Thyroid gland (tissue), 4 donors: ENCODE measurements around the gene MAP3K19. TPM values are rescaled to one million over a fixed set of nuclear protein-coding genes. Genes with fewer than 3 reads are reported as not detected.

Experiments
- DNase-seq, 2 donors: peaks; one replicate each; pipeline ENCODE4 v3.0.0-alpha.2; 2019
- H3K27ac ChIP-seq, 3 donors: fragments of 200-600 bp; sonication (generic); 1 replicate in 2 of 3; 2 replicates in 1 of 3; pipeline ENCODE4 v1.5.1; 2016 to 2019; ENCODE audit warnings: mild to moderate bottlenecking in 1 of 3, moderate library complexity in 1 of 3
- H3K27me3 ChIP-seq: fragments of 200-600 bp; sonication (generic); one replicate; pipeline ENCODE4 v1.5.1; 2019
- H3K36me3 ChIP-seq, 2 donors: fragments of 200-600 bp; sonication (generic); one replicate each; pipeline ENCODE4 v1.5.1; 2016 to 2019
- H3K4me1 ChIP-seq, 2 donors: fragments of 200-600 bp; sonication (generic); one replicate each; pipeline ENCODE4 v1.5.1; 2017 to 2019
- H3K4me3 ChIP-seq, 3 donors: fragments of 200-600 bp; sonication (generic); replicated peaks in 1 of 3; 1 replicate in 2 of 3; 2 replicates in 1 of 3; pipeline ENCODE4 v1.5.1; 2016; ENCODE audit warnings: mild to moderate bottlenecking in 1 of 3
- H3K9me3 ChIP-seq: fragments of 200-600 bp; sonication (generic); one replicate; pipeline ENCODE4 v1.5.1; 2017
- POLR2A ChIP-seq, 2 donors: fragments of 450-650 bp; IDR thresholded peaks; one replicate each; pipeline ENCODE4 v1.6.1; 2017; ENCODE audit warnings: antibody characterized with exemption in 2 of 2, mild to moderate bottlenecking in 2 of 2, moderate library complexity in 1 of 2
- WGBS, 2 donors: methylation state at CpG; one replicate each; pipeline ENCODE4 v1.1.5; 2017; 5-methylcytosine and 5-hydroxymethylcytosine counted together
- intact Hi-C: fragments of 100-400 bp; cut with DNase I; formaldehyde crosslinking; loops from one replicate; pipeline ENCODE4 v1.15.1; 2023
- total RNA-seq, 4 donors: library from RNA; depleted of rRNA; stranded (reverse); fragments of >200 nt; gene quantifications; one replicate each; pipeline ENCODE4 v1.2.3, GENCODE V29; 2016
- TF ChIP-seq, protein P1 (sequence below), 6 experiments: fragments of 200-600 bp in 3 of 6; fragments of 450-650 bp in 3 of 6; sonication (generic) in 3 of 6; IDR thresholded peaks; one replicate each; pipeline ENCODE4 v1.5.1; 2016 to 2019; ENCODE audit warnings: antibody characterized with exemption in 6 of 6, mild to moderate bottlenecking in 2 of 6, inconsistent platforms in 1 of 6, moderate library complexity in 1 of 6

Gene MAP3K19
- total RNA-seq, 4 donors from 2014 or later, result 0.15 TPM; not detected in 3

DNA sequence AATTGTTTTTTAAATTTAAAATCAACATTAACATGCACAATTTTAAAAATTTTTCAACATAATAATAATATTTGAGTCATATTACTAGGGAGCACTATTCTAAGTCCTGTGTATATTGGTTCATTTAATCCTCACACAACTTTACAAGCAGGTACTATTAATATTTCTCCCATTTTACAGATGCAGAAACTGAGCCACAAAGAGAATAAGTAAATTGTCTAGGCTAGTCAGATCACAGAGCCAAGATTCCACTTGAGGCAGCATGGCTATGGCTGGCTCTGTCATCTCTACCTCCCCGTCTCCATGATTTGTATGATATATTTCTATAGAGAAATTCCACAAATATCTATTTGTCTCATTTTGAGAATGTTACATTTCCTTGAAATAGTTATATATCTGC, 113.5 kb downstream of the MAP3K19 start:
- H3K27me3 ChIP-seq, result no peaks in the 10 kb centered on the region
- no peak for TF ChIP-seq POLR2A (IDR thresholded peaks at IDR 0.05)
- TF ChIP-seq, protein P1, sequence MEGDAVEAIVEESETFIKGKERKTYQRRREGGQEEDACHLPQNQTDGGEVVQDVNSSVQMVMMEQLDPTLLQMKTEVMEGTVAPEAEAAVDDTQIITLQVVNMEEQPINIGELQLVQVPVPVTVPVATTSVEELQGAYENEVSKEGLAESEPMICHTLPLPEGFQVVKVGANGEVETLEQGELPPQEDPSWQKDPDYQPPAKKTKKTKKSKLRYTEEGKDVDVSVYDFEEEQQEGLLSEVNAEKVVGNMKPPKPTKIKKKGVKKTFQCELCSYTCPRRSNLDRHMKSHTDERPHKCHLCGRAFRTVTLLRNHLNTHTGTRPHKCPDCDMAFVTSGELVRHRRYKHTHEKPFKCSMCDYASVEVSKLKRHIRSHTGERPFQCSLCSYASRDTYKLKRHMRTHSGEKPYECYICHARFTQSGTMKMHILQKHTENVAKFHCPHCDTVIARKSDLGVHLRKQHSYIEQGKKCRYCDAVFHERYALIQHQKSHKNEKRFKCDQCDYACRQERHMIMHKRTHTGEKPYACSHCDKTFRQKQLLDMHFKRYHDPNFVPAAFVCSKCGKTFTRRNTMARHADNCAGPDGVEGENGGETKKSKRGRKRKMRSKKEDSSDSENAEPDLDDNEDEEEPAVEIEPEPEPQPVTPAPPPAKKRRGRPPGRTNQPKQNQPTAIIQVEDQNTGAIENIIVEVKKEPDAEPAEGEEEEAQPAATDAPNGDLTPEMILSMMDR (IDR thresholded peaks at IDR 0.05), result no peak
- no peaks in the 10 kb centered on the region for H3K9me3 ChIP-seq
- H3K4me3 ChIP-seq, result no peak overlapping the region
- DNase-seq, result no peak
- peaks cover 3% of the 10 kb centered on the region in 2 donors for H3K36me3 ChIP-seq
- H3K4me1 ChIP-seq, result peaks cover 27 to 30% of the 10 kb centered on the region in 2 donors
- WGBS, 2 donors, result 97 to 100% methylated on average over 1 of the region's 1 CpG
- intact Hi-C loops, result no loop called here
- H3K27ac ChIP-seq, result no peak overlapping the region

DNA sequence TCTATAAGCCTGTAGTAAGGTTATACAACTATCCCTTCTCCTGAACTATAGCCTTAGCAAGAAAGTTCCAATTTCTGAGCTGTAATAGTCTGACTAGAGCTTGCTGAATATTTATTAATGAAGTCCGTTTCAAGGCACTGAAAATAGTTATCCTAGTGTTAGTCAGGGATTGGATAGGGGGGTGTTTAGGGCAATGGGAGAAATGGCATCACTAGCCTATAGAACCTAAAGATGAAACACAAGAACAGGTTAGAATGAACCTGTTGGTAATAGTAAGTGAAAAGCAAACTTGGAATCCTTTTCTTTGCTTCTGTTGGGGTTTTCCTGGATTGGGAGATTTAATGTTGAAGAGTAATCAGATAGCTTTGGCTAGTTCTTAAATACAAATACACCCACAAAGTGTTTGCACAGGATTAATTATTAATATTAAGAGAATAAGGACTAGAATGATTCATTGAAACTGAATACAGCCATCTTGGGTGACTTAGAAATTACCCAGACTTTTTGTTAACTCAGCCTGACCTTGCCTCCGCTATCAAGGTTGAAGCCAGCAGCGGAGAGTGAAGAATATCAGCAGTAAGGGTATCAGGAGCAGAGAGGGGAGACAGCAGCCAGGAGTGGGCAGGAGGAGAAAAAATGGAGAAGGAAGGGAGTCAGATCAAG, 114.3 kb downstream of the MAP3K19 start:
- DNase-seq, result no peak
- H3K4me3 ChIP-seq, result no peak overlapping the region
- TF ChIP-seq POLR2A (IDR thresholded peaks at IDR 0.05), result no peak
- TF ChIP-seq, protein P1 (IDR thresholded peaks at IDR 0.05), result no peak
- no peaks in the 10 kb centered on the region for H3K27me3 ChIP-seq
- H3K36me3 ChIP-seq, result peaks cover 0 to 3% of the 10 kb centered on the region in 2 donors
- 96 to 98% methylated on average over 3 of the region's 3 CpGs for WGBS, 2 donors
- no peaks in the 10 kb centered on the region for H3K9me3 ChIP-seq
- H3K4me1 ChIP-seq, result peaks cover 27 to 30% of the 10 kb centered on the region in 2 donors
- intact Hi-C loops, result no loop called here
- no peak overlapping the region for H3K27ac ChIP-seq

DNA sequence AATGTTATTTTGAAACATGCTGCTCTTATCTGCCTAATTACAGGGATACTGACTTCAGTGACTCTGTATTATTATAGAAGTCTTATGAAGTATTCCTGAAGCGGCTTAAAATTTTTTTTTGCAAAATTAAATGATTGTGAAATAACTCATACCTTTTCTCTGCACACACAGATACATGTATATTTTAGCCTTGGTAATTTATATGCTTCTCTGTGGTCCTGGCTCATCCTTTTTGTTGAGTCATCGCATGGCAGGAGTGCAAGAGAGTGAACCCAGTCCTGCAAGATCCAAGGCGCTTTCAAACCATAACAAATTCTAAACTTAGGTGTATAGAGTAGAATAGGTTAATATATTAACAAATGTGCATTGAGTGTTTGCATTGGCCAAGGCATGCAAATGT, 120.1 kb downstream of the MAP3K19 start:
- Histone ChIP-seq H3K4me3 (no peak overlapping the region), H3K36me3 (no peaks in the 10 kb centered on the region), H3K4me1 (peaks cover 13 to 28% of the 10 kb centered on the region in 2 donors), H3K9me3 (no peaks in the 10 kb centered on the region), H3K27me3 (no peaks in the 10 kb centered on the region), H3K27ac (no peak overlapping the region)
- intact Hi-C loops, result no loop called here
- 91 to 93% methylated on average over 3 of the region's 3 CpGs for WGBS, 2 donors
- DNase-seq, result no peak
- TF ChIP-seq, protein P1 (IDR thresholded peaks at IDR 0.05), result no peak
- no peak for TF ChIP-seq POLR2A (IDR thresholded peaks at IDR 0.05)

DNA sequence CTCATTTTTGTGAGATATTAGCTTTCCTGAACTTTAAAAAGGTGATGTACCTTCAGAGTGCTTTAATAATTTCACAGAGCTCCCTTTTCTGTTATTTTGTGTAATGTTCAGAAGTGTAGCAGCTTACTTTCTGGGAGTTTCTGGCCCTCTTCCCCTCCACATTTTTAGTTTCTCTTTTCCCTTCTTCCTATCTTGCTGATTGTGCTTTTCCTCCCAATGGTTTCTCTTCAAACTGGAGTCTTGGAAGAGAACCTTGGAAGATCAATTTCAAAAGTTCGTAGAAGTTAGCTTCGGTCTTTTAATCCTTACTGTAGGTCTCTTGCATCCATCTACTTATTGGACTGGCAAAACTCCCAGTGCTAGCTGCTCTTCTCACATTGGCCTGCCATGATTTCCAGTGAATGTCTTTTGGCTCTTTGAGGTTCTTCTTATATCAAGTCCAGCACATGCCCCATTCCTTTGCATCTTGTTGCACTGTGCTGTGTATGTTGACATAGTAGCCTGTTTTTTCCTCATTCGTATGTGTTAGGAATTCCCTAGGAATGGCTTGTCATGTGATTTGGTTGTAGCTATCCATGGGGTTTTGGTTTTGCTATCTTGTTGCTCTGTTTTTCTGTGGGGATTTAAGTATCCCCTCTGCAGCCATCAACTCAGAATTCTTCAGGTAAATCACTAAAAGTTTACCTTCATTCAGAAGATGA, 120.9 kb downstream of the MAP3K19 start:
- Histone ChIP-seq H3K9me3 (no peaks in the 10 kb centered on the region), H3K4me1 (peaks cover 16 to 32% of the 10 kb centered on the region in 2 donors), H3K27ac (no peak overlapping the region), H3K27me3 (no peaks in the 10 kb centered on the region), H3K4me3 (no peak overlapping the region), H3K36me3 (no peaks in the 10 kb centered on the region)
- no peak for DNase-seq
- intact Hi-C loops, result no loop called here
- 72 to 79% methylated on average over 3 of the region's 3 CpGs for WGBS, 2 donors
- TF ChIP-seq, protein P1 (IDR thresholded peaks at IDR 0.05), result no peak
- TF ChIP-seq POLR2A (IDR thresholded peaks at IDR 0.05), result no peak

DNA sequence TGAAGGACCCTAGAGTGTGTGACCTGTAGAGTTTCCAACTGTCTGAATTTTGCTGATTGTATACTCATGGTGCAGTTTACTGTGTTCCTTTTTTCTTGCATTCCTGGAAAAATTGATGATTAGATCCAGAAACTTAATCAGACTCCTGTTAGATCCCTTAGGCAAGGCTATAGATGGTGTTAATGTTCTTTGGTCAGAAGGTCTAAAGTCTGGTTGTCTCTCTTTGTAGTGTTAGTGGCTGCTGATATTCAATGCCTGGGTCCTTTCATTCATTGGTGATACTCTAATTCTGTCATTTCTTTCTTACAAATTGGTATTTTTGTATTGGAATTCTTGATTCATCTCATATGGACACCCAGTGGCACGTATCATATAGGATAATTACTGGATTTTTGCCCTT, 122.3 kb downstream of the MAP3K19 start:
- no peaks in the 10 kb centered on the region for H3K36me3 ChIP-seq
- H3K4me1 ChIP-seq, result peaks cover 29 to 44% of the 10 kb centered on the region in 2 donors
- no peaks in the 10 kb centered on the region for H3K9me3 ChIP-seq
- H3K27ac ChIP-seq, result no peak overlapping the region
- 94 to 95% methylated on average over 1 of the region's 1 CpG for WGBS, 2 donors
- TF ChIP-seq, protein P1 (IDR thresholded peaks at IDR 0.05), result no peak
- TF ChIP-seq POLR2A (IDR thresholded peaks at IDR 0.05), result no peak
- no peaks in the 10 kb centered on the region for H3K27me3 ChIP-seq
- DNase-seq, result no peak
- intact Hi-C loops, result no loop called here
- H3K4me3 ChIP-seq, result no peak overlapping the region
